Neural progenitor cell (in vitro differentiated cells): Measurements from ENCODE around the gene GGCX.

ENCODE experiments used
- CTCF ChIP-seq: fragments of 200-600 bp; sonication (generic); IDR thresholded peaks from 2 replicates; pipeline ENCODE4 v1.5.1; 2017; ENCODE audit warnings: antibody characterized with exemption, mild to moderate bottlenecking
- EZH2 ChIP-seq: fragments of 200-600 bp; sonication (generic); IDR thresholded peaks from 2 replicates; pipeline ENCODE4 v1.6.1; 2017; ENCODE audit warnings: antibody characterized with exemption, mild to moderate bottlenecking, moderate library complexity
- EZH2phosphoT487 ChIP-seq: fragments of 200-600 bp; sonication (generic); IDR thresholded peaks from 2 replicates; pipeline ENCODE4 v1.6.1; 2017; ENCODE audit warnings: antibody characterized with exemption

- TF ChIP-seq CTCF: peak; percentile 45
- no peak for TF ChIP-seq EZH2
- TF ChIP-seq EZH2phosphoT487: no peak
Measured at GRCh38 chr2:85602476-85603234, 41.4 kb upstream of the GGCX start, which contains the start of gene TMEM150A.
